ENCODE results near the gene RETREG1.

RETREG1 gene

DNA sequence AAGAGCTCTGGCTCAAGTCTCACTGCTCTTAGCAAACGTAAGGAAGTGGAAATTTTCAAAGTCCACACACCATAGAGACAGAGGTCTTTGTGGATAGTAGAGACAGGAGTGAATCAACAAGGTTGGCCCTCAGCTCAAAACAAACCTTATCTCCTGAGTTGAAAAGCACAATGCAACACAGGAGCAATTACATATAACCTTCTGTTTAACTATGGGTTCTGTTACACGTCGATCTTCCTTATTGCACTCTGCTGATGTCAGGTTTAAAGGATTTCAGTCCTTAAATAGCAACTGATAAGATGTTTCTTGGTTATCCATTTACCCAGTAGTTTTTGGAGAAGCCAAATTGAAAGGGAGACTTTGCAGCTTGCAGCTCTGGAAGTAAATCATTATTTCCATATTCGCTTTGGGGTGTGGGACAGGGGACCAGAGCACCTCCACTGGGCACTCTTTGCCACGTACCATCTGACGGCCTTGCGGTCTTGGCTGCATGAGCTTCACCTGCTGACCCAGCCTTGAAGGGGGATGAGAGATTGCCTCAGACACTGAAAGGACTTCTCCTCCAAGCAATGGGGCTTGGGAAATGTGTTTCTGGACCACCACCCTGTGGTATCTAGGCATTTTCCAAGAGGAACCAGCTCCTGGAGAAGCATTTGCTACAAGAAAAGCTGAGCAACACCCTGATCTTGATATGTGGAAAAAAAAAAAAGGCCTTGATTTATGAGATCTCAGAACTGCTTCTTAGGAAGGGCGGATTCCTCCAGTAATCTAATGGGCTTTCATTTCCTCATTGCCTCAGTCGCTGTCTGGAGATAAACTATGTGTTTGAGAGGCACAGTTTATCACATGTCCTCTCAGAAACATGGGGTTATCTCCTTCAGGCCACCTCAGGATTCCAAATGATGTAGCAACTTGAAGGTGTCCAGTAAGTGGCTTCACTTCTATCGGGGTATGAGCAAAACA is 95.0 kb downstream of the RETREG1 start:
- peak; percentile 67 for DNase-seq

- peak; percentile 40 for DNase-seq
Observed at GRCh38 chr5:16520841-16521240, 96.0 kb downstream of the RETREG1 start.

DNA sequence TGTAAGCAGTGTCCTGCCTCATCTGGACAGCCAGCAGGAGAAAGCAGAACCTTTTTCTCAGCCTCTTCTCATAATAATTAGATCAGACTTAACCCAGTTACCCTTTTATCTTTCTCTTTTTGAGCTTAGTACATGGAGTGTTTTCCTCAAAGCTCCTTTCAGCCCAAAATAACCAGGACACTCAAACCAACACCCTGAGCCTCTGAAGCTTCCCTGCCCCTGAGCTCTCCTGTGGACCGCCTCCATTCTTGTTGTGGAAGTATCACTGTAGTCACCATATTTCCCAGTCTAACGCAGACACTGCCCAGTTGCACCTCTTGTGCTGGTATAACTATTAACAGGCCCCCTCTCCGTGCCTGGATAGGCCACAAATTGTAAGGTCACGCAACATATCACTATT is 97.4 kb downstream of the RETREG1 start:
- no peak for DNase-seq

- no peak for DNase-seq
Observed at GRCh38 chr5:16518606-16519005, 98.2 kb downstream of the RETREG1 start.

DNA sequence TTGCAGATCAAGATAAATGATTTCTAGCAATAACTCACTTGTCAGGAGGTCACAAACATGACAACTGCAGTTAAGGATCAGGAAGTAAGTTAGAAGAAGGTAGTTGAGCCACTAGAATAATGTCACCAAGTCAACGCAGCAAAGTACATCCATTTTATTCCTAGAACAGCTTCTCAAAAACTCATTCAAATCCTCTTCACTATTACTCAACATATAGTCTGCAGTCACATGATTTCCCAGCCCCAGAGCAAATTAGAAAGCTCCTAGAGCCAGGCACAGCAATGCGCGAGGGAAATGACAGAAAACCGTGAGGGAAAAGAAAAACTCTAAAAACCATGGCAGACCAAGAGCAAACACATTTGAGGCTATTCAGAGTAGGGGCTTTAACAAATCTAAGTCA is 101.3 kb downstream of the RETREG1 start:
- DNase-seq = no peak

DNA sequence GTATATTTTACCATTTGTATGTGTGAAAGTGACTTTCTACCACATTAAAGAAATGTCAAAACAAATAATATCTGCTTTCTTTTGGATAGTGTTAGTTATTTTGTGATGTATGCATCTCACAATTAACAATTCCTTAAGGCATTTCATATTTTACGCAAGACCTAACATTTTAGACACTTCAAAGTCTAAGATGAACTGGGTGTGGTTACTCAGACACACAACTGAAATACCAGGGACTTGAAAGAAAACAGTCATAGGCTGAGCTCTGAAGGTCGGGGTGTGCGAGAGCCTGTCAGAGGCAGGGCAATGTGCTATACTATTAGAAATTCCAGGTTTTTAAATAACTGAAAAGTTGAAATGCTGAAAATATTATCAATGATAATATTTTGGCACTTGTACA is 106.7 kb downstream of the RETREG1 start:
- no peak for DNase-seq

DNA sequence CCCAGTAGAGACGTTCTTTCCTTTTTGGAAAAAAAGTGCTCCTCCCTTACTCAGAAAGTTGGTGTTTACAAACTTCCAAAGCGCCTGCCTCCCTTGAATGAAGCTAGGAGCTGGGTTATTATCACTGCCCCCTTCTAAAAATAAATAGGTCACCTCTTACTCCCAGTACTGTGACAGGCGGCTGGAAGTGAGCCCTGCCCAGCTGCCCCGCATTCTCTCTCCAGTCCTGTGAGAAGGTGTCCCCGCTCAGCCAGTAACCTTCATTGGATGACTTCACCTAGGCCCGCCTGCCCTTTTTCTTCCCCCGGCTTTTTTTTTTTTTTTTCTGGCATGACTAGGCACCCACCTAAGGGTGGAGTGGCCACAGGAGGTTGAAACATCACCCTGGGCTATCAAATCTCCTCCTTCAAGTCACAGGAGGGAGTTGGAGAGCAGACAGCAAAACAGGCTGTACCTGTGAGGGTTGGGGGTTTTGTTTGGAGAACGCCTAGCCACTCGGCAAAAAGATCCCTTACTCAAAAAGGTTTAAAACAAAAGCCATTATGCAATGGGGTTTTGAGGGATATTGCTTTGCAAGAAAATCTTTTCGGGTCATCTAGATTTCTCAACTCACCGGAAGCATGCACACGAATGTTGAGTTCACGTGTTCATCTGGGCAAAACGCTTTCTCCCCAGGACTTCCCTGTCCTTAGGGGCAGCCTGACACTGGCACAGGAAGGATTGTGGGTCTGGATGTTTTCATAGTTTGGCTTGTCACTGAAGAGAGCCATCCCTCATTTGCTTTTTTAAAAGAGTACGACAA is 107.9 kb downstream of the RETREG1 start:
- peak; percentile 55 for DNase-seq

DNA sequence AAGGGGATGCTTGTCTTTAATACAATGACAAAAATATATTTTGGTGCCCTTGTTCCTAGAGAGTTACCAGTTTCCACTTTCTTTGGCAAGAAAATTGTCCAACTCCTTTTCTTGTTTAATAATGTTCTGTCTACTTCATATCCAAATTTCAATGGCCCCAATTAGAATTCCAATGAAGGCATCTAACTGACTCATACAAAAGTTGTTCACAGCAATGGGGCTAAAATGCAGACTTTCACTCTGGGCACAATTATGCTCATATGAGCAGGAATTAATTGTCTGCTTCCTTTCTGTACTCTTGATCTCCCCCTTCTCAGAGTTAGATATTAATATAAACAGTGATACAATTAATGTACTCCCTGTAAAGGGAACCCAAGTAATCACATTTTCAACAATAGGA is 109.1 kb downstream of the RETREG1 start:
- DNase-seq = no peak

- DNase-seq = no peak
Observed at GRCh38 chr5:16505904-16506303, 110.9 kb downstream of the RETREG1 start.

GRCh38 chr5:16505140-16505891 is 111.5 kb downstream of the RETREG1 start:
- DNase-seq = no peak

- no peak for DNase-seq
Observed at GRCh38 chr5:16504571-16504970, 112.2 kb downstream of the RETREG1 start.

DNA sequence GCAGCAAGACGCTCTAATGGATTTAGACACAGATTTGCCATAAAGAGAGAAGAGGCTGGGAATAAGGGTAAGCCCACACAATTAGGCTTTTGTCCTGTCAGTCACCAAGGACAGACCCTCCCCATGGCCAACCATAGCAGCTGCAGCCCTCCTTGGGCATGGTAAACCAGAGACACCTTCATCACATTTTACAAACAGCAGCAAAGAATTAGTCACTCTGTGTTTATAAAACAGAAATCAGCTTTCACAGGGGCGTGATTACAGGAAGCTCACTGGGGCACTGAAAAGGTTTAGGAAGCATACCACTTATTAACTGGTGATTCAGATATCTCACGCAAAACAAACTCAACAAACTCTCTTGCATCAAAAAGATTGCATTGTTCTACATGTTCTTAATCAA is 113.9 kb downstream of the RETREG1 start:
- no peak for DNase-seq

GRCh38 chr5:16500024-16500423 is 116.8 kb downstream of the RETREG1 start:
- DNase-seq = no peak

GRCh38 chr5:16497546-16497945 is 119.3 kb downstream of the RETREG1 start:
- DNase-seq = no peak

GRCh38 chr5:16493261-16493660 is 123.5 kb downstream of the RETREG1 start:
- DNase-seq = no peak

DNA sequence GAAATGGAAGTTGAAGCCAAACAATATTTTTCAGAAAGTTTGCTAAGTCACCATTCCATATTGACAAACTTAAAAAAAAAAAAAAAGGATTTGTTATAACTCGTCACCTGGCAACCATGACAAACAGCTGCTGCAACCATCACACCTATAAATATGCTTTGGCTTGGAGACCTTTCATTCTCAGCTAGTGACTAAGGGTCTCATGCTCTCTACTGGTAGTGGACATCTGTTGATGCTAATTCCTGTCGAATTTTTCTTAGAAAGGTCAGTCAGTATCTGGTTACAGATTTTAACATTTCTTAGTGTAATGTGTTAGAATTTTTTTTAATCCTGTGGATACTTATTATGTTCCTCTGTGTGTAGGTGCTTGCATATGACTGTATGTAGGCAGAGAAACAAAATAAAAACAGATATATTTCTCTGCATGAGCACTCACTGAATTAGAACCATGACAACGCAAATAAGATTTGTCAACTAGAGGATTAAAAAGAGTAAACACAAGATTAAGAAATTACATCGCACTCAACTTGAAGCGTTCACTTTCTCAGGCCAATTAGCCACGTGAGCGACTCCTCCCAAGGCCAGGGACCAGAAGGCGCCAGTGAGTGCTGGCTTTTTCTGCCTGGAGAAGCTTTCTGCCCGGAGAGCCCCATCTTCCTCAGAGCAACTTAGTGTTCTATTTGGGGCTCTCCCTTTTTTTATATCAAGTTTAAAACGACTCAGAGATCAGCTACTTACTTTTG is 124.2 kb downstream of the RETREG1 start:
- DNase-seq = peak; percentile 78

DNA sequence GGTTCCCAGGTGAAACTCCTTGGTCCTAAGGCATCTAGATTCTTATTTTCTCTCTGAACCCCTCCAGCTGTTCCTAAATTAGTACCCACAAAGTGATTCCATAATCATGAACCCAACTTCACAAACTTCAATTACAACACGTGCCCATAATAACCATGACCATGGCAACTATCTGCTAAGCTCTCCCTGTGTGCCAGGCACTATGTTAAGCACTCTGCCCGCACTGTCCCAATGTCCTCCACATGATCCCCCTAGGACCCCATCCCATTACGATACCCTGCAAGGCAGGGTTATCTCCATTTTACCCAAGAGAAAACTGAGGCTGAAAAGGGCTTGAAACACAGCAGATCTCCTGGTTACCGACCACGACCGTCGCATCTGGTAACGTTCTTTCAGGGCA is 125.9 kb downstream of the RETREG1 start:
- no peak for DNase-seq

DNA sequence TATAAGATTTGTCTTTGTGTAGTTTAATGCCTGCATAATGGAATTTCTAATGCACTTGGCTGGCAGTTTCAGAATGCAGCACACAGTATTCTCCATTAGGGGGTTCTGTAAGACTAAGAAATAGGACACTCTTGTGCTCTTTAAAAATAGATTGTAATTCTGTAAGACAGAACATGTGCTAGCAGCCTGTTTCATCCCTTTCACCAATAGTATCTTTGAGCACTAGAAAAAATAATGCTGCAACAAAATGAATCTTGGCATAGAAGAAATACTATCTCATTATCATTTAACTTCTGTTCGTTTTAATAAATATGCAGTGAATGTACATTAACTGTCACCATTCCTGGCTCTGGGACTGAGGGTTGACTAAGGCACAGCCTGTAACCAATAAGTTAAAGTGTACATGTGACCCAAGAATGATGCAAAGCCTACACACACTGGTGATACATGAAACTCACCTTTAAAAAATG is 127.4 kb downstream of the RETREG1 start:
- peak; percentile 57 for DNase-seq

- DNase-seq = no peak
Observed at GRCh38 chr5:16487456-16487855, 129.3 kb downstream of the RETREG1 start.

DNA sequence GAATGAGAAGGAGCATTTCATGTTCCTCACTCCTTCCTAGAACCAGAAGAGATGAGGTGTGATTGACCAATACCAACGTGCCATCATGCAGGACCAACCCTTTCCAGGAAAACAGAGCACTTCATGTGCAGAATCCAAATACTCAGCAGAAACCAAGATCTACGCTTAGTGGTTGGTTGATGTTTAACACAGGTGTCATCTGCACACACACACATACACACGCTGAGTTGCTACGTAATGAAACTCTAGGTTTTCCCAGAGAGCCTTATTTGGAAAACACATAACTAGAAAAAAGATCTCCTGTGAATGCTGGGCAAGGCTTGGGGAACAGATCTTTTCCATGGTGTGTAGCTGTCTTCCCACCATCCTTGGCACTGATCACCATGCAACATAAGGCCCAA is 130.1 kb downstream of the RETREG1 start:
- no peak for DNase-seq

DNA sequence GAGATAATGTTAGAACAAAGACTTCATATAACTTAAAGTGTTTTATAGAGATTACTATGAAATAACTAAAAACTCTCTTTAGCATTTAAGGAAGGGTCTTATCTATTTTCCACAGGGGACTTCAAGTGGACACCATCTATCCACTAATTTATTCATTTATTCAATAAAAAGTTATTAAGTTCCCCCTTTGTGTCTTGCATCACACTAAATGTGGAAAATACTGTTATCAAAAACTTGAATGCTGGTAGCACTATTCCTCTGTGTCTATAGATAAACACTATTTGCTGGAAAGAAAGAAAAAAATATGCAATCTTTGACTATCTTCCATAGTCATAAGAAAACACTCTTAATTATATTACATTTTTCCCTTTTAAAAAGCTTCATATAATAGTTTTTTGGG is 131.1 kb downstream of the RETREG1 start:
- DNase-seq = no peak

- no peak for DNase-seq
Observed at GRCh38 chr5:16484081-16484480, 132.7 kb downstream of the RETREG1 start.

Data from DMS153 (cell line).